NCI-H510A treated with DMSO at 0.1 percent for 48 hours (cell line): ENCODE measurements around the gene TMEM127.
"Not testable (repeated sequence)": the region's sequence is repeated elsewhere in the genome, so short reads cannot be mapped to it uniquely, and the experiment has no call there.

Experiments
- DNase-seq: peaks from one replicate; lab custom pipeline; 2025; lab: John Stamatoyannopoulos, UW

TMEM127 gene

GRCh38 chr2:96264086-96264485 lies 1.7 kb downstream of the TMEM127 start:
- no peak for DNase-seq

DNA sequence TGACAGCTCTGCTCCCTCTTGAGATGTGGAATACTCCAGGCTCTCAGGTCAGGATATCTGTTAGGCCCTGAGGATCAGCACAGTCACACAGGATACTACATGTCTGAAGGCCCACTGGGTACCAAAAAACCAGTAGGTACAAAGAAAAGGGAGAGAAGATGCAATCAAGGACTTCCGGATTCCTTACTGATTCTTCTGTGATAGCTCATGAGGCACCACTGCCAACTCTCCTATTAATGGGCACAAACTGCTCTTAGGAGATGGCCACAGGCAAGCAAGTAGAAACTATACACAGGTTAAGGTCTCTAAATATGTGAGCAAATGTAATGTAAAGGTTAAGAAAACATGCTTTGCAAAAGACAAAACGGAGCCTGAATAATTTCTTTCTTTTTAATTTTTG lies 3.5 kb downstream of the TMEM127 start:
- no peak for DNase-seq

GRCh38 chr2:96261328-96262003 lies 4.3 kb downstream of the TMEM127 start:
- no peak for DNase-seq

DNA sequence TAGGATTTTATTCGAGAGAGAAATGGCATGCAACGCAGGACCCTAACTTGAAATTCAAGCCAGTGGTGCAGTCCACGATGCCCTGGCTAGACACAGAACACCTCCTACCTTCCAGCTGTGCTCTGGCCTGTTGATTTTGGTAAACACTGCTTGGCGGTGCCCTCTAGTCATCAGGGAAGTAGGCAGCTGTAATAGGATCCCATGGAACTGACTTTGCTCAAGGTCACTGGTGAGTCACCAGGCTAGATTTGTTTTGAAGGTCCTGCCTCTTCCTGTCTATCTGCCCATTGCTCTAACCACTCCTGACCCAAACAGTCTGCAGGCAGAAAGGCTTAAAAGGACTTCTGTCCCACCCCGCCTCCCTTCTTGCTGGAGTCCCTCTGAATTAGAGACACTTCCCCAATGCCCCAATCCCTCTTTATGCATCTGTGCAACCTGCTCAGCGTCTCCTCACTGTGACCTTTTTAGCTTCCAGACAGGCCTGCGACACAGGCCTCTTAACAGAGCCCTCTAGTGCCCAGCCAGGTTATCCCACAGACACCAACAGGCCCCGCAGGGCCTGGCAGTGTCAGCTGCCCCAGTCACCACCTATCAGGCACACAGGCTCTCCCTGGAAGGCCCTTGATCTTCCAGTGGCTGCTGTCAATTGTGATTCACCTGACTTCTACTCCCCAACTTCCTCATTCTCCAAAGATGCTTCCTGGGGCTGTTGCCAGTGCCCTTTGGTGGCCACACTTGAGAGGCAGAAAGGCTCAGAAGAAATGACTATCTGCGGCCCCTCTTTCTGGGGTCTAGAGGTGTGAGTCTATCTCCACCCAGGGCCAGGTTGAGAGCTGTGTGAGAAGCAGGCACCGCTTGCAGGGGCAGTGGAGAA lies 5.2 kb downstream of the TMEM127 start:
- DNase-seq = peak; percentile 87

DNA sequence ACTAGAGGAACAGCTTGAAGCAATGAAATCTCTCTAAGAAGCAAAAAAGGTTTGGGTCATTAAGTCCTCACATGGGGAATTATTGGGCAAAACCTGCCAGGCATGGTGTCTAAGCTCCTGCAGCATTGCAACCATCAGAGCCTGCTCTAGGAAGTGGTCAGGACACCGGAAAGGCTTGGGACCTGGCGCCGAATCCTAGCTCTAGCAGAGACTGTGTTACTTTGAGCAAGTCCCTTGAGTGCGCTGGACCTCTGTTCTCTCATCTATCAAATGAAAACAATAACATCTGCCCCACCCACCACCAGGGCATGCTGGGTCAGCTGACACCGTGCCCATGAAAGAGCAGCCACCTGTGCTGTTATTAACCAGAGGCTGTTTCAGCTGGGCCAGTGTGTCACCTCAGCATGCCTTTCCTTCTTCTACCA lies 6.3 kb downstream of the TMEM127 start:
- peak; percentile 24 for DNase-seq

DNA sequence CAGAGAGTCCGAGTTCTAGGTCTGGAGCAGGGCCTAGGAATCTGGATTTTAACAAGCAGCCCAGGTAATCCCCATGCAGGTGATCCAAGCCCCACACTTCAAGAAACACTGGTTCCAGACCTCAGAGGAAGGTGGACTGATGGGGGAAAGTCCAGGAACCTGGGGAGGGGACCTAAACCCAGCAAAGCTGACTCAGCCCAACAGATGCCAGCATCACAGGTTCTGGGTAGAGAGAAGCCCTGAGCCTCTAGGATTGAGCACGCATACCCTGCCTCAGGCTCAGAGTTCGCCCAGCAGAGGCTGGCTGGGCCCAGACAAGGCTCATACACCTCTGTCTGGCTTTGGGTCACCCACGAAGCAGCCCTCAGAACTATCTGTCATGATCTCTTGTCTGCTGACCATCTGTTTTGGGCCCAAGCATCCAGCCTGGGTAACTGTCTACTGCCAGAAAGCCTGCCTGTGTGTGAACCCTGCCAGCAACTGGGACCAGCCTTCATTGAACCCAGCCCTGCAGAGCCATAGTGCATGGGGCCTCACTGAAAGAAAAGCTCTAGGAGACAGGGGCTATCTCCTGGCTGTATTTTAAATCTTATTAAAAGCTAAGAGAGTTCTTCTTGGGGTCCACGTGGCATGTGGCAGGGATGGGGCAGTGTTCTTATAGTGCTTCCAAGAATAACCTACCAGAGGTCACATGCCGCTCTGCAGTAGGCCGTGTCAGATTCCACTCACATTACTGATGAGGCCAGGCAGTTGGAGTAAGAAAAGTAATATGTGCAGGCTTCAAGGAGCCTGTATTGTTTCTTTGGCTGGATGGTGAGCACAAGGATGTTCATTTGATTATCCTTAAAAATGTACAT lies 7.4 kb downstream of the TMEM127 start:
- DNase-seq = no peak

DNA sequence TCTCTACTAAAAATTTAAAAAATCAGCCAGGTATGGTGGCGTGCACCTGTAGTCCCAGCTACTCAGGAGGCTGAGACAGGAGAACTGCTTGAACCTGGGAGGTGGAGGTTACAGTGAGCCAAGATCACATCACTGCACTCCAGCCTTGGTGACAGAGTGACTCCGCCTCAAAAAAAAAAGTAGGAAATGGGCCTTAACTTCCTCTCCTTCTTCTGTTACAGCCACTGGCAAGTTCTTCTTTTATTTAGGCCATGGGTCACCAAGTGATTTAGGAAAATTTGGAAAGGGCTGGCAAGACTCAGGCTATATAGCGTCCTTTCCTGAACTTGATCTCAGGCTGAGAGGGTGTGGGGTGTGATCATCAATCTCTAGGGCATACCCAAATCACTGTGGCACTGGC lies 8.1 kb downstream of the TMEM127 start:
- DNase-seq = not testable (repeated sequence)

DNA sequence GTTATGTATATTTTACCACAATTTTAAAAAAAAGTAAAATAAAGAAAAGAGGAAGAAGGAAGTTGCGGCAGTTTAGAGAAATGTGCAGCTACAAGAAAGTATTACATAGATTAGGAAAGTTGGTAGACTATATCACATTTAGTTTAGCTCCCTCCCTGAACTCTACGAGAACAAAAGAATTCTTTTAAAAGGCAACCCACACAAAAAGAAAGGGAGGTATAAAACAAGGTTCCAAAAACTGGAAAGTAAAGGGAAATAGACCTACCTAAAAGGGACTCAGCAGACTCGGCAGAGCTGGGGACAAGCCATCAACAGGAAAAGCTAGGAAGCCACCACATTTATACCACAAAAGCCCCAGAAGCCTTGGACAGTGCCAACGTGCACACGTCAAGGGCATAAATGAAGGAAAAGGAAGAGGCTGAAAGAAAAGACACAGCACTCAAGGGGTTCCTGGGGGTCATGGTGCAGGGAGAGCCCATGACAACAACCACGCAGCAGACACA lies 9.1 kb downstream of the TMEM127 start:
- DNase-seq = no peak

- no peak for DNase-seq
These were observed 11.2 kb downstream of the TMEM127 start for GRCh38 chr2:96254571-96254970.

DNA sequence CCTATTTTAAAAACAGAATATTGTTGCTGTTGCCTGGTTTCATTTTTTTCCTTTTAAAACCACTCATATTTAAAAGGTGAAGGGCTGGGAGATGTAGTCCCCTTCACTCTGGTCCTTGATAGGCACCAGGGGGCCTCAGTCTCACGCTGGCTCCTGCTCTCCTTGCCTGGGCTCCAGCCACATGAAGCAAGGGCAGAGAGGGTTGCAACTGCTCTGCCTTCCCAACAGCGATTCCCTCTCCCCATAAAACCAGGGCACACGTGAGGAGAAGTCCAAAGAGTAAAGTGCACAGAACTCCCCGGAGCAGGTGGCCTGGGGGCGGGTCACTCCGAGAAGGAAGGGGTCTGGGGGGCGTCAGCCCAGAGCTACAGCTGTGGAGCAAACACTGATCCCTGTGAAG lies 12.8 kb downstream of the TMEM127 start:
- no peak for DNase-seq

DNA sequence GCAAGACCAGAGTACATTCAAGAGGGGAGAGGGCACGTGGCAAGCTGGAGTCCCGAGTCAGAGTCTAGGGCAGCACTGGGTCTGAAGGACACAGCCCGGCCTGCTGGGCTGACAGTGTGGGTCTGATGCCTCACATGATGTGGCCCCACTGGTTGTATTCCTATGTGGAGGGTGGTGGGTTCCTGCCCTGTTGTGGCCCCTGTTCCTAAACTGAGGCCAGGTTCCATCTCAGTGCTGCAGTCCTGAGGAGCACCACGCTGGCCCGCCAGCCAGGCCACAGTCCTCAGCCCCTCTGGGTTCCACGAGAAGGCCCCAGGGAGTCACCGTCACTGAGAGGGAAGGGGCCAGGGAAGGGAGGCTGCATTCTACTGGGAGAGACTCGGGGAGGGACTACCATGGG lies 13.3 kb downstream of the TMEM127 start:
- DNase-seq = no peak

DNA sequence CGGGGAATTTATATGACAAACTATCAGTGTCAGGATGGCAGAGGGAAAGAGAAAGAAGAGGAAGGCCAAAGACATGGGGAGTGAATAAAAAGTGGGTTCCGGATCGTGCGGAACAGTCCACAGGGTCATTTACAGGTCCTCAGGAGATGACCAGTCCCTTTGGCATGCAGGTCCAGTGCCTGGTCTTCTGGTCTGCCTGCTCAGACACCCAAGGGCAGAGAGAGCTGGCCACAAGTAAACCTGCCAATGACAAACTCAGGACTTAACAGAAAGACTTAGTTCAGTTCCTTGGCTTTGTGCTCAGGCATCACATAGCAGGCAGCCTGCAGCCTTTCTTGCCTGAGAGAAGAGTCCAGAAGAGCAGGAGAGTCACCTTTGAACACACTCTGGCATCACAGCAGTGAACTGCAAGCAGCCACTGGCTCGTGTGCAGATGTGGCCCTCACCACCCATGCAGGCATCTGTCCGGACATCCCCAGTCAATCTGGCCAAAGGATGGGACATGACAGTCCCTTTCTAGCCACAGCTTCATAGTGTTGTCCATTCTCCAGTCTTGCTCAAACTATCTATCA lies 14.0 kb downstream of the TMEM127 start:
- DNase-seq = no peak

DNA sequence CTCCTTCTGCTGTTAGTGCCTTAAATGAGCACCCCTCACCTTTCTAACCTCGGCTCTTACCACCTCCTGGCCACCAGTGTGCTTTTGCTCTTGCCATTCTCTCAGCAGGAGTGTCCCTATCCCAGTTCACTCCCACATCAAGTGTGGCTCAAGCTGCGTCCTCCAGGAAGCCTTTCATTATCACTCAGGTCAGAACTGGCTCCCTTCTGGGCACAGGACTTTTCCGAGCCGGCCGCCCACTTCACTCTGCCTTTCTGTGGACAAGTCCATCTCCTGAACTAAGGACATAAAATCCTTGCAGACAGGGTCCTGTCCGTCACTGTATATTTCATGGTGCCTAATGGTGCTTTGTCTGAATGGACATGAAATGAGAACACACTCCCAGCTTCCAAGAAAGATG lies 15.6 kb downstream of the TMEM127 start:
- no peak for DNase-seq

DNA sequence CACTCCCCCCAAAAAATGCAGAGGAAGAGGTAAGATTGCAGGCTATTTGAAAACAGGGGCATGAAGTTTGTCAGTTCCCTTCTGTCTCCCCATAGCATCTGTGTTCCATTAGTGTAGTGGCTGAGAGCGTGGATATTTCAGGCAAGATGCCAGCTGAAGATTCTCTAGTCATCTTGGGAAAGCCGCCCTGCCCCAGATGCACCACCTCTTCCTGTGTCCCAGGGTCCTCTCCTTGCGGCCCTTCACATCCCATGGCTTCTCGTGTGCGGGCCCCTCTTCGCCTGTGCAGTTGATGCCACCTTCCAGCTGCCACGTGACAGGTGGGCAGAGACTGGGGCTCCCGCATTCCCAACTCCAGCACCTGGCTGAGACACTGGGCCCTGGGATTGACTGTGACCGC lies 16.1 kb downstream of the TMEM127 start:
- no peak for DNase-seq

DNA sequence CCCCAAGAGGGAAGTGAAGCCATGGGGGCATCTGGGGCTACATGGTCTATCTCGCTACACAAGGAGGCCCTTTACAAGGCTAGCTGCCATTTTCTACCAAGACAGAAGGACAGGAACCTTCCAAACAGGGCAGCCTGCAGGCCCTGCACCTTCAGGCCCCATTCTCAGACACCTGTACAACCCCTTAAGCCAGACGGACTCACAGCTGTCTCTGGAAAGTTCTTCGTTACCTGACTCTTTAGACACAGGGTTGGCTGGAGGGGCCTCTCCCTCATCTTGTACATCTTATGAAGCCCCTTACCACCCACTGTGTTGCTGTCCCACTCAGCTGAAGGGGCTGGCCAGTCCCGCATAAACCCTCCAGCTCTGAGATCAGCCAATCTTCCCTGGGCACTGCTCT lies 17.2 kb downstream of the TMEM127 start:
- DNase-seq = no peak

GRCh38 chr2:96247896-96248295 lies 17.9 kb downstream of the TMEM127 start:
- DNase-seq = no peak

DNA sequence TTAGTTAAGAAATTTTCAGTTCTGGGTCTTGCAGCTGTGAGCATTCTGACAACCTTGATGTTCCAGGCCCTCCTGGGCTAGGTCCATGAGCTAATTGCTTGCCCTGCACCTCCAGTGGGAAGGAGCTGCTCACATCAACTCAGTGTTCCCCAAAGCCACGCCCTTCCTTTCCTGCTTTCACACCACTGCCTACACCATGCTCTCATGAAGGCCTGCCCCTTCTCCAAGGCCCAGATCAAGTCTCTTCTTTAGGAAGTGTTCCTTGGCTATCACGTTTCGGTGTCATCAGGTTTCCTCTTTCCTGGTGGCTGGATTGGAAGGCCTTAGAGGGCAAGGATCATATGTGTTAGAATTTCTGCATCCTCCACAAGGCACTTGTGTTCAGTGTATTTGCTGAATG lies 18.8 kb downstream of the TMEM127 start:
- peak; percentile 49 for DNase-seq

DNA sequence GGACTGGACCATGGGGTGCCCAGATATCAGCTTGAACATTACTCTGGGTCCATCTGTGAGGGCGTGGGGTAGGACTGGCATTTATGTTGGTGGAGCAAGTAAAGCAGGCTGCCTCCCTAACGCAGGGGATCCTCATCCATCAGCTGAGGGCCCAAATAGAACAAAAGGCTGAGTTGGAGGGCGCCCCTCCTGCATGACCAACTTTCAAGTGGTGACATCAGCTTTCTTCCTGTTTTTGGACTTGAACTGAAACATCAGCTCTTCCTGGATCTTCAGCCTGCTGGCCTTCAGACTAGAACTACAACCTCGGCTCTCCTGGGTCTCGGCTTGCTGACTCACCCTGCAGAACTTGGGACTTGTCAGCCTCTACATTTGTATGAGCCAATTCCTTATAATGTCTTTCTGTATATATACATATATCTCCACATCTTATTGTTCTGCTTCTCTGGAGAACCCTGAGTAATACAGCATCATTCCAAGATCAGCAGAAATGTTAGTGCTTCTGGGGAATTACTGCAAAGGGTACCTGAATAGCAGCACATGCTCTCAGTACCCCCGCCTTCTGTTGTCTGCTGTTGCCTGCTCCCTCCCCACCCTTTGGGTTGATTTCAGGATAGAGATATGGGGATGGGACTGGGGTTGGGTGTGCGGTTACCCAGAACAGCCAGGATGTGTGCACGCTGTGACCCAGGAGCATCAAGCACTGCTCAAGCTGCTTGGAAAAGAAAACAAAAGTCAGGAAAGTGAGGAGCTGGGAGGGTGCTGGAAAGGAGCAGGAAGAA lies 20.0 kb downstream of the TMEM127 start:
- no peak for DNase-seq

DNA sequence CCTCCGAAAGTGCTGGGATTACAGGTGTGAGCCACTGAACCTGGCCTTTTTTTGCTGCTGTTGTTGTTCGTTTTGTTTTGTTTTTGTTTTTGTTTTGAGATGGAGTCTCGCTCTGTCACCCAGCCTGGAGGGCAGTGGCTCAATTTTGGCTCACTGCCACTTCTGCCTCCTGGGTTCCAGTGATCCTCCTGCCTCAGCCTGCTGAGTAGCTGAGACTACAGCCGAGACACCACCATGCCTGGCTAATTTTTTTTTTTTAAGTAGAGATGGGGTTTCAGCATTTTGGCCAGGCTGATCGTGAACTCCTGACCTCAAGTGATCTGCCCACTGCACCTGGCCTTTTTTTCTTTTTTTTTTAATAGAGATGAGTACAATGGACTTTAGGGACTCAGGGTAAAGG lies 22.0 kb downstream of the TMEM127 start:
- DNase-seq = no peak

DNA sequence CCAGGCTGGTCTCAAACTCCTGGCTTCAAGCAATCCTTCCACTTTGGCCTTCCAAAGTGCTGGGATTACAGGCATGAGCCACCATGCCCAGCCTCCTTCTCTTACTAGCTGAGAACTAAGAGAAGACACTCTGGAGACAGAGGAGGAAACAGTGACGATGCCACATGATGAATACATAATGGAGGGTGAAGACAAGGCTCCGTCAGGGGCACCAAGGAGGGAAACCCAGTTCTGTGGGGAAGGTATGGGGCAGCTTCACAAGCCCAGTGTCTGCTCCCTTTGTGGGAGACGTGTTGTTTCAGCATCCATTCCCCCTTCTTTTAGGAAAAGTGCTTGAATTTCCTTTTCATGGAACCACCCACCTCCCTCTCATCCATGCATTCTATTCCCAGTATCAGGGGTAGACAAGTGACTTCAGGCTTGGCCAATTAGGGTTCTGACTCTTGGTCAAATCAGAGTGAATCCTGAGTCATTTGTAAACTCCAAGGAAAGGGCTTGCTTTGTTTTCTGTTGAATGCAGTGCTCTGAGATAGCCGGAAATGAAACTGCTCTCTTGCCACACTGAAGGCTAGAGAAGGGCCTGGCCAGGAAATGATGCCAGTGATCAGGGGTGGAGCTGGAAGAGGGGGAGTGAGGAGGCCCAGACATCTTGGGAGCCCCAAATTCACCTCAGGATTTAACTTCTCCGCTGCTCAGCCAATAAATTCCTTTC lies 23.7 kb downstream of the TMEM127 start:
- DNase-seq = peak; percentile 21

GRCh38 chr2:96241227-96241626 lies 24.6 kb downstream of the TMEM127 start:
- no peak for DNase-seq
